ACC112 (cell line): ENCODE data around the gene FGD5.

Source experiments
- H2AFZ ChIP-seq: fragments of 200-600 bp; sonication (generic); one replicate; pipeline ENCODE4 v1.6.0; 2017; ENCODE audit warnings: antibody characterized with exemption, low read length; ENCODE audit not compliant: unreplicated experiment
- H3K27ac ChIP-seq: fragments of 200-600 bp; sonication (generic); 2 replicates; pipeline ENCODE4 v1.5.1; 2014; ENCODE audit warnings: low read depth, mild to moderate bottlenecking, antibody characterized with exemption, low read length, moderate library complexity
- H3K27me3 ChIP-seq: fragments of 200-600 bp; sonication (generic); 2 replicates; pipeline ENCODE4 v1.6.1; 2014; ENCODE audit warnings: mild to moderate bottlenecking, antibody characterized with exemption, low read length, moderate library complexity, mixed read lengths; ENCODE audit not compliant: insufficient read depth
- H3K36me3 ChIP-seq: fragments of 200-600 bp; sonication (generic); 2 replicates; pipeline ENCODE4 v1.6.1; 2016; ENCODE audit warnings: mild to moderate bottlenecking, antibody characterized with exemption, low read length, moderate library complexity, mixed read lengths; ENCODE audit not compliant: insufficient read depth
- H3K4me1 ChIP-seq: fragments of 200-600 bp; sonication (generic); one replicate; pipeline ENCODE4 v1.6.1; 2016; ENCODE audit warnings: low read length, mixed read lengths; ENCODE audit not compliant: insufficient read depth, unreplicated experiment, control insufficient read depth
- H3K4me3 ChIP-seq: fragments of 200-600 bp; sonication (generic); 2 replicates; pipeline ENCODE4 v1.5.1; 2014; ENCODE audit warnings: mild to moderate bottlenecking, low read depth, low read length
- H3K79me2 ChIP-seq: fragments of 200-600 bp; sonication (generic); one replicate; pipeline ENCODE4 v1.6.0; 2016; ENCODE audit warnings: low read length; ENCODE audit not compliant: control insufficient read depth, unreplicated experiment, insufficient read depth

FGD5 gene

DNA sequence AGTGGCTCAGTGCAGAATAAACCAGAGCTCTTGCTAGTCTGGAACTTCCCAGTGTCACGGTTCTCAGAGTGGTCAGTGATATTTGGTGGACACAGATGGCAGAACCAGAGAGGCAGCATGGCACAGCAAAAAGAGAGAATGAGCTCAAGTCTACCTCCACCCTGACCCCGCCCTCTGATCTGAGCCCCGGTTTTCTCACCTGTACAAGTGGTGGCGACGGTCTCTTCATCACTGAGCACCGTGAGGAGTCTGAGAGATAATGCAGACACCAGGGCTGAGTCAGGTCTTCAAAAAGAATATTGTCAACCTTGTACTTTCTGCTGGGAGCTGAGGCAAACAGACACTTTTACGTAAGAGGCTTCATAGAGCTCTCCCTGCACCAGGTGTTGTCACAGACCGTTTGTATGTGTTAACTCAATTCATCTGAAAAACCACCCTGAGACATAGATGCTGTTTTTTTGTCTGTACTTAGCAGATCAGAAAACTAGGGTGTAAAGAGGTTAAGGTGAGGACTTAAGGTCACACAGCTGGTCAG lies 13.2 kb downstream of the FGD5 start:
- H3K36me3 ChIP-seq: no peaks in the 10 kb centered on the region
- H3K4me1 ChIP-seq: no peaks in the 10 kb centered on the region
- peaks cover 96% of the 10 kb centered on the region for H3K27me3 ChIP-seq
- H2AFZ ChIP-seq: no peak overlapping the region
- no peak overlapping the region for H3K27ac ChIP-seq
- no peak overlapping the region for H3K4me3 ChIP-seq
- H3K79me2 ChIP-seq: no peaks in the 10 kb centered on the region

- H3K27ac ChIP-seq: no peak overlapping the region
- peaks cover 96% of the 10 kb centered on the region for H3K27me3 ChIP-seq
- no peaks in the 10 kb centered on the region for H3K36me3 ChIP-seq
- no peaks in the 10 kb centered on the region for H3K4me1 ChIP-seq
- H2AFZ ChIP-seq: no peak overlapping the region
- H3K79me2 ChIP-seq: no peaks in the 10 kb centered on the region
- H3K4me3 ChIP-seq: no peak overlapping the region
Measured at GRCh38 chr3:14832975-14833722, 14.4 kb downstream of the FGD5 start.

DNA sequence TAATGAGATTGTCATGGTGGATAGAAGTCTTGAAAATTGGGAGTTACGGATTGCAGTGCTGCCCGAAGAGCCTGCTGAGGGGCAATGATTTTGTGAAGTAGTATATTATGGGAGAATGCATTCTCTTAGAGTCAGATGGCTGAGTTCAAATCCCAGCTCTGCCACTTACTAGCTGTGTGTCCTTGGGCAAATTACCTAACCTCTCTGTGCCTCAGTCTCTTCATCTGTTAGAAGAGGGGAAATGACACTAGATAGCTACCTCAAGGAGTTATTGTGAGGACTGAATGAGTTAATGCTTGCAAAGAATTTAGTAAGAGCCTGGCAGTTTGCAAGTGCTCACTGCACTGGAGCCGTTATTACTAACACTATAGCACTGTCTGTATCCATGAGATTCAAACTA lies 15.4 kb downstream of the FGD5 start:
- H3K27me3 ChIP-seq: peaks cover 96% of the 10 kb centered on the region
- no peak overlapping the region for H3K4me3 ChIP-seq
- H3K36me3 ChIP-seq: no peaks in the 10 kb centered on the region
- H3K4me1 ChIP-seq: no peaks in the 10 kb centered on the region
- H2AFZ ChIP-seq: no peak overlapping the region
- no peaks in the 10 kb centered on the region for H3K79me2 ChIP-seq
- no peak overlapping the region for H3K27ac ChIP-seq

GRCh38 chr3:14834807-14835466 lies 16.2 kb downstream of the FGD5 start:
- H3K4me1 ChIP-seq: no peaks in the 10 kb centered on the region
- no peak overlapping the region for H3K27ac ChIP-seq
- no peaks in the 10 kb centered on the region for H3K36me3 ChIP-seq
- no peak overlapping the region for H3K4me3 ChIP-seq
- no peak overlapping the region for H2AFZ ChIP-seq
- H3K27me3 ChIP-seq: peaks cover 93% of the 10 kb centered on the region
- H3K79me2 ChIP-seq: no peaks in the 10 kb centered on the region

GRCh38 chr3:14836049-14836468 lies 17.3 kb downstream of the FGD5 start:
- Histone ChIP-seq H2AFZ (no peak overlapping the region), H3K27me3 (peaks cover 90% of the 10 kb centered on the region), H3K4me3 (no peak overlapping the region), H3K79me2 (no peaks in the 10 kb centered on the region), H3K27ac (no peak overlapping the region), H3K4me1 (no peaks in the 10 kb centered on the region), H3K36me3 (no peaks in the 10 kb centered on the region)

DNA sequence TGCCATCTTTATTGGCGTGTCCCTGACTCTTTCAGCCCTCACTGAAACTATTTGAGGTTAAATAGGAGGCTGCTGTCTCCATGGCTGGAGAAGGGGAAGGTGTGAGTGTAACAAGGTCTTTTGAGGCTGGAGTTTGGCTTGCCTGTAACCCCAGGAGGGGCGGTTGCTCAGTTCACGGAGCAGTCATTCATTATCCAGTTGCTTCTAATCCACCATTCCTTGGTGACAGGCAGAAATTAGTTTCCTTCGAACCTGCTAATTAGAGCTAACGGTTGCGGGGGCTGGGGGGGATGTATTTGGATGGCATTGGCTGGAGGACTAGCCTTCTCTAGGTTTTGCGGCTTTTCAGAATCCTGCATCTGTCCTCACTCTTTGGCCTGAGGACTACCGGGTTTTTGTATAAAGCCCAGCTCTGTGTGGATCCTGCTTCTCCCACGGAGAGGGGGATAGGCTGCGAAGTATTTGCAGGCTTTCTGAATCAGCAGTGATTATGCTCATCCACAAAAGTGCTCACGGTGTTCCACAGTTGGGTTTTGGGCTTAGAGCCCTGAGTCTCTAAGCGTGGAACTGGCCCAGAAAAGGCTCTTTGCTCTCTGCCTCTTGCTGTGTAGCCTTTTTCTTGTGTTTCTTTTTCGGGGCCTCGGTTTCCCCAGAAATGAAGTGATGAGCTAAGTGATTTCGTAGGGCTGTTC lies 18.6 kb downstream of the FGD5 start:
- Histone ChIP-seq H3K36me3 (no peaks in the 10 kb centered on the region), H3K4me3 (no peak overlapping the region), H3K27me3 (peaks cover 89% of the 10 kb centered on the region), H3K79me2 (no peaks in the 10 kb centered on the region), H3K4me1 (no peaks in the 10 kb centered on the region), H3K27ac (no peak overlapping the region), H2AFZ (no peak overlapping the region)

DNA sequence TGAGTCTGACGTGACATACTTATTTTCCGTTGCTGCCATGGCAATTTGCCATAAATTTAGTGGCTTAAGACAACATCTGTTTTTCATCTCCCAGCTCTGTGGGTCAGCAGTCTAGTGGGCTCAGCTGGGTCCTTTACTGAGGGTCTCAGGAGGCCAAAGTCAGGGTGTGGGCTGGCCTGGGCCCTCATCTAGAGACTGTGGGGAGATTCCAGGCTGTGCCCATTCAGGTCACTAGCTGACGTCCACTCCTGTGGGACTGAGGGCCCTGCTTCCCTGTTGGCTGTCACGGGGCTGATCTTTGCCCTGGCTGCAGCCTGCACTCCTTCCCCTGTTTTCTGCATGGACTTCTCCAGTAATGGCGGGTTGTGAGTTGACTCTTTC lies 19.1 kb downstream of the FGD5 start:
- Histone ChIP-seq H2AFZ (no peak overlapping the region), H3K79me2 (no peaks in the 10 kb centered on the region), H3K4me1 (no peaks in the 10 kb centered on the region), H3K27ac (no peak overlapping the region), H3K36me3 (no peaks in the 10 kb centered on the region), H3K27me3 (peaks cover 89% of the 10 kb centered on the region), H3K4me3 (no peak overlapping the region)

- Histone ChIP-seq H3K27ac (no peak overlapping the region), H3K79me2 (no peaks in the 10 kb centered on the region), H3K36me3 (no peaks in the 10 kb centered on the region), H3K27me3 (peaks cover 82% of the 10 kb centered on the region), H3K4me1 (no peaks in the 10 kb centered on the region), H3K4me3 (no peak overlapping the region), H2AFZ (no peak overlapping the region)
Measured at GRCh38 chr3:14839236-14839635, 20.5 kb downstream of the FGD5 start.

DNA sequence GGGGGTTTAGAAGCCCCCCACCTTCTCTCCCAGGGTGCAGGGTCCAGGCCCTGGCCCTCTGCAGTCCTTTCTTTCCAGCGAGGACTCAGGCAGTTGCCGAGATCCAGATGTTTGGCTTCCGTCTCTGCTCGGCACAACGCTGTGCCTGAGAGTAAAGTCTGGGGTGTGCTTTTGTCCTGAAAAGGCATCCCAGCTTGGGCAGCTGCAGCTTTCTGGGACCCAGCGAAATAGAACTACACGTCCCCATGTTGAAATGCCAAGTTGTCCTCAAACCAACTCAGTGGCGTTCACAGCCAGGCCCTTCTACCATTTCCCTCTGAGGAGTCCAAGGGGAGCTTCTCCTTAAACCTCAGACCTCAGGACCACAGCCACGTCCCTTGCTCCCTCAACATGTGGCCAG lies 23.1 kb downstream of the FGD5 start:
- H2AFZ ChIP-seq: no peak overlapping the region

DNA sequence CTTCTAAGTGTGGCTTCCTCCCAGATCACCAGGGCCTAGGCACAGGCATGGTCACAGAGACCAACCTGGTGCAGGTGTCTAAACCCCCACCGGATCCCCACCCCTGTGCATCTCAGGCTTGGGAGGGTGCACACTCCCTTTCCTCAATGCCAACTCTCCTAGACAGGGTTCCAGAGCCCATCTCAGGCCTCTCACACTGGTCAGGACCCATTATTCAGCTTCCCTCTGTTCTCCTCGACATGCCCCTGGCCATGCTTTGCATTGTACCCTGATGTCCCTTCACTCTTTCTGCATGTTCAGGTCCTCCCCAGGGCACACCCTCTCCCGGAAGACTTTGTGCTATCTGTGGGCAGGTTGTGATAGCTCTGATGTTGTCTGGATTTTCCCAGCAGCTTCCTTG lies 23.5 kb downstream of the FGD5 start:
- peaks cover 84% of the 10 kb centered on the region for H3K27me3 ChIP-seq
- no peaks in the 10 kb centered on the region for H3K4me1 ChIP-seq
- H3K27ac ChIP-seq: no peak overlapping the region
- no peak overlapping the region for H2AFZ ChIP-seq
- no peaks in the 10 kb centered on the region for H3K36me3 ChIP-seq
- no peaks in the 10 kb centered on the region for H3K79me2 ChIP-seq
- no peak overlapping the region for H3K4me3 ChIP-seq

More for the DNA sequence above, 23.1 kb downstream of the FGD5 start:
- Histone ChIP-seq H3K4me1 (no peaks in the 10 kb centered on the region), H3K79me2 (no peaks in the 10 kb centered on the region), H3K36me3 (no peaks in the 10 kb centered on the region), H3K27me3 (peaks cover 84% of the 10 kb centered on the region), H3K4me3 (no peak overlapping the region), H3K27ac (no peak overlapping the region)
